BJ (cell line): ENCODE results near the gene CARMIL3. TPM values are rescaled to one million over a fixed set of nuclear protein-coding genes. Genes with fewer than 3 reads are reported as not detected.

ENCODE experiments used
- CTCF ChIA-PET: fragments of 350-600 bp; formaldehyde crosslinking; extraction: SDS; loops from one replicate; lab custom pipeline; 2021; ENCODE audit warnings: antibody characterized with exemption, inconsistent platforms; lab: Yijun Ruan, JAX
- POLR2A ChIA-PET: fragments of 300-600 bp; sonication (Branson Sonifier 250); formaldehyde crosslinking; extraction: SDS; loops from one replicate; lab custom pipeline; 2021; ENCODE audit warnings: antibody characterized with exemption; lab: Charles Lee
- DNase-seq: peaks from one replicate; pipeline ENCODE4 v3.0.0-alpha.2; 2011; ENCODE audit warnings: low read depth
- H3K27me3 ChIP-seq: 2 replicates; pipeline ENCODE4 v1.6.0; 2011; ENCODE audit warnings: low read length; ENCODE audit not compliant: control insufficient read depth, insufficient read depth
- H3K36me3 ChIP-seq: 2 replicates; pipeline ENCODE4 v1.5.1; 2011; ENCODE audit warnings: low read length; ENCODE audit not compliant: control insufficient read depth, insufficient read depth
- H3K4me3 ChIP-seq: 2 replicates; pipeline ENCODE4 v1.5.1; 2011; ENCODE audit warnings: low read depth, mild to moderate bottlenecking, control low read depth, low read length
- polyA plus RNA-seq: library from polyadenylated mRNA; depleted of rRNA; stranded (reverse); fragments of >200 nt; gene quantifications from 2 replicates; pipeline ENCODE4 v1.2.3, GENCODE V29; 2011
- TF ChIP-seq, protein P1 (sequence below): IDR thresholded peaks from 2 replicates; pipeline ENCODE4 v1.5.1; 2011; ENCODE audit warnings: low read depth, mild to moderate bottlenecking, control low read depth, inconsistent platforms, low read length, moderate library complexity; ENCODE audit not compliant: insufficient read depth

CARMIL3 gene
- polyA plus RNA-seq, 1 experiment: 0.04 TPM

DNA sequence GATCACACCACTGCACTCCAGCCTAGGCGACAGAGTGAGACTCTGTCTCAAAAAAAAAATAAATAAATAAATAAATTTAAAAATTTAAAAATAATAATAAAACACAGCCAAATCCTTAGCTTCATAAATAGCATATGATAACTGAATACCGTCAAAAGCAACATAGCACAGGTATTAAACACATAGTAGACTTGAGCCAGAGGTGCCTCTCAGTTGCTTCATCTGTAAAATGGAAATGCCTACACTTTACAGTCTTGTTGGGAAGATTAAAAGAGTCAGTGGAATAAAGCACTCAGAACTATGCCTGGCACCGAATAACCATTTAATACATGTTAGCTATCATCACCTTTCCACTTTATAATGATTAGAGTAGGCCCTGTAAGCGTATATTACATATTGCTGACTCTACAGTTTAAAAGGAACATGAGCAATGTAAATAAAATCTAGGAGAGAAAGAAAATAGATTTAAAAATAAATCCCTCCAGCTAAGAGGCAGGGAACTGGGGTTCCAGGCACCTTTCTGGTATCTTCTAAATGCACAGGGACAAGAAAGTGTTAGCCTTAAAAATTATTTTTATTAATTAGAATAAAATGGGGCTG, 55.0 kb downstream of the CARMIL3 start:
- CTCF ChIA-PET: interaction anchor here (1.1 to 8.8 kb wide), 5 partner anchors 12 to 71 kb away, joined by 3 to 136 read pairs (median 4); partner anchors contain the start of gene PCK2

DNA sequence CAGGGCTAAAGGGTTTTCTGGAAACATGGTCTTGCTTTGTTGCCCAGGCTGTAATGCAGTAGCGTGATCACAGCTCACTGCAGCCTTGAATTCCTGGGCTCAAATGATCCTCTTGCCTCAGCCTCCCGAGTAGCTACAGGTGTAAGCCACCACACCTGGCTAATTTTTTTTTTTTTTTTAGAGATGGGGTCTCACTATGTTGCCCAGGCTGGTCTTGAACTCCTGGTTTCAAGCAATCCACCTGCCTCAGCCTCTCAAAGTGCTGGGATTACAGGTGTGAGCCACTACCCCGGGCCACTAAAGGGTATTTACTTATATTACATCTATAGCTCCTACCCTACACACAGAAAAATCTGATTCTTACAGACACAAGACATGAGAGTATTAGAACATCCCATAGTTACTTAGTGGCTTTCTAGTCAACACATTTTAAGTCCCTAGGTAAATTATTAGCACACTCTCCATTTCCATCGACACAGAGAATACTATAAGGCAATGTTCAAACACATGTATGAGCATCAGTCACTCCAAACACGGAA, 56.6 kb downstream of the CARMIL3 start:
- ChIA-PET CTCF (interaction anchor here (0.6 to 8.8 kb wide), 24 partner anchors 9 to 479 kb away, joined by 3 to 136 read pairs (median 4); partner anchors contain the start of genes CARMIL3, IRF9, PCK2 and PSME1), POLR2A (interaction anchor here (1.0 kb wide), 1 partner anchor 15 kb away, joined by 4 read pairs; the partner anchor contains the start of gene PCK2)
- Histone ChIP-seq H3K4me3 (no peak overlapping the region), H3K36me3 (peaks cover 5% of the 10 kb centered on the region), H3K27me3 (no peaks in the 10 kb centered on the region)
- TF ChIP-seq, protein P1, sequence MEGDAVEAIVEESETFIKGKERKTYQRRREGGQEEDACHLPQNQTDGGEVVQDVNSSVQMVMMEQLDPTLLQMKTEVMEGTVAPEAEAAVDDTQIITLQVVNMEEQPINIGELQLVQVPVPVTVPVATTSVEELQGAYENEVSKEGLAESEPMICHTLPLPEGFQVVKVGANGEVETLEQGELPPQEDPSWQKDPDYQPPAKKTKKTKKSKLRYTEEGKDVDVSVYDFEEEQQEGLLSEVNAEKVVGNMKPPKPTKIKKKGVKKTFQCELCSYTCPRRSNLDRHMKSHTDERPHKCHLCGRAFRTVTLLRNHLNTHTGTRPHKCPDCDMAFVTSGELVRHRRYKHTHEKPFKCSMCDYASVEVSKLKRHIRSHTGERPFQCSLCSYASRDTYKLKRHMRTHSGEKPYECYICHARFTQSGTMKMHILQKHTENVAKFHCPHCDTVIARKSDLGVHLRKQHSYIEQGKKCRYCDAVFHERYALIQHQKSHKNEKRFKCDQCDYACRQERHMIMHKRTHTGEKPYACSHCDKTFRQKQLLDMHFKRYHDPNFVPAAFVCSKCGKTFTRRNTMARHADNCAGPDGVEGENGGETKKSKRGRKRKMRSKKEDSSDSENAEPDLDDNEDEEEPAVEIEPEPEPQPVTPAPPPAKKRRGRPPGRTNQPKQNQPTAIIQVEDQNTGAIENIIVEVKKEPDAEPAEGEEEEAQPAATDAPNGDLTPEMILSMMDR: no peak
- DNase-seq: no peak

More for the DNA sequence above, 55.0 kb downstream of the CARMIL3 start:
- TF ChIP-seq, protein P1: no peak
- H3K4me3 ChIP-seq: no peak overlapping the region
- H3K27me3 ChIP-seq: no peaks in the 10 kb centered on the region
- POLR2A ChIA-PET: interaction anchor here (0.6 kb wide), 1 partner anchor 49 kb away, joined by 3 read pairs; no protein-coding TSS in a partner anchor
- H3K36me3 ChIP-seq: peaks cover 12% of the 10 kb centered on the region
- no peak for DNase-seq

DNA sequence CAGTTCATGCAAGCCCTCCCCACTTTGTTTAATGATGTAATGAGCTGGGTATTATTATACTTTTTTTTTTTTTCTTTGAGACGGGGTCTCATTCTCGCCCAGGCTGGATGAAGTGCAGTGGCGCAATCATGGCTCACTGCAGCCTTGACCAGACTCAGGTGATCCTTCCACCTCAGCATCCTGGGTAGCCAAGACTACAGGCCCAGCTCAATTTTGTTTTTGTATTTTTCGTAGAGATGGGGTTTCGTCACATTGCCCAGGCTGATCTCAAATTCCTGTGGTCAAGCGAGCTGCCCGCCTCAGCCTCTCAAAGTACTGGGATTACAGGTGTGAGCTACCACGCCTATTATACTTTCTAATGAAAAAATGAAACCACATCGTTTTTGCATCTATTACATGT, 58.3 kb downstream of the CARMIL3 start:
- POLR2A ChIA-PET: no interaction called here
- TF ChIP-seq, protein P1: no peak

DNA sequence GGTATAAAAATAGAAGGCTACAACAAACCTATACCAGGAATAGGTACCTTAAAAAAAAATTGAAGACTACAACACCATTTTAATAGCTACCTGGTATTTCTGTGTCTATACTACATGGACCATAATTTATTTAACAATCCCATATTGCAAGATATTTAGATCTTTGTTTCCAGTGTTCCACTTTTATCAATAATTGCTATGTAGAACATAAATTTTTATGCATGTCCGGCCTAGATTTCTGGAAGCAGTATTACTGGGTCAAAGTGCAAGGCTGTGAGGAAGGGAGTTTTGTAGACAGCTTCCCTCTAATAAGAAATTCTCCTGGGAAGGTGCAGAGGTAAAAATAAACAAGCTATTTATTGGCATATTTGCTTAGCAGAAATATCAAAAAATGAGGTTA, 58.7 kb downstream of the CARMIL3 start:
- H3K4me3 ChIP-seq: no peak overlapping the region
- H3K36me3 ChIP-seq: no peaks in the 10 kb centered on the region
- CTCF ChIA-PET: interaction anchor here (0.6 to 8.8 kb wide), 12 partner anchors 15 to 924 kb away, joined by 3 to 136 read pairs (median 4); partner anchors contain the start of genes CARMIL3, PCK2 and PSME1
- no peaks in the 10 kb centered on the region for H3K27me3 ChIP-seq
- TF ChIP-seq, protein P1: no peak
- no peak for DNase-seq
- POLR2A ChIA-PET: no interaction called here

More for the DNA sequence above, 58.3 kb downstream of the CARMIL3 start:
- H3K4me3 ChIP-seq: no peak overlapping the region
- no peaks in the 10 kb centered on the region for H3K36me3 ChIP-seq
- no peak for DNase-seq
- no peaks in the 10 kb centered on the region for H3K27me3 ChIP-seq
- CTCF ChIA-PET: interaction anchor here (0.7 to 8.8 kb wide), 12 partner anchors 15 to 923 kb away, joined by 3 to 136 read pairs (median 4); partner anchors contain the start of genes CARMIL3, PCK2 and PSME1

DNA sequence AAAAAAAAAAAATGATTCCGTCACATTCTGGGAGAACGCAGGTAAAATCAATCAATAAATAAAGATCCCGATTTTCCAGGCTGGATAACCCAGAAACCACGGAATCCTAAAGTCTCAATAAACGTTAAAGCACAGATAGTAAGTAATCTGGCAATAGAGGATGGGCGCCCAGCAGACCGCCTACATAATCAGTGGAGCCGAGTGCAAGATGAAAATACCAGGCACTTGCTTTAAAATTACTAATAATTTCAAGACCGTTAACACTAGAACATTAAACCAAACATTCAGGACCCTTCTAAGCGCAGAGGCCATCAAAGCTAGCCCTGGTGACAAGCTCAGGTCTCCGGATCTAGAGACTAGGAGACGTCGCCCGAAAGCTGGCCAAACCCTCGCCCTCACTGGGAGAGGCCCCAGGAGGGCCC, 61.6 kb downstream of the CARMIL3 start:
- TF ChIP-seq, protein P1: no peak
- Histone ChIP-seq H3K27me3 (no peaks in the 10 kb centered on the region), H3K36me3 (peaks cover 2% of the 10 kb centered on the region; the same call in 1 of the 2 replicates), H3K4me3 (peak overlapping the region; percentile 59)
- DNase-seq: no peak
- ChIA-PET POLR2A (interaction anchor here (0.5 to 1.1 kb wide), 2 partner anchors 18 to 1131 kb away, joined by 3 to 4 read pairs; partner anchors contain the start of gene AJUBA), CTCF (interaction anchor here (2.3 to 2.6 kb wide), 3 partner anchors 47 to 184 kb away, joined by 7 to 15 read pairs (median 11); partner anchors contain the start of gene IRF9)
